GM19467 (cell line): Measurements from ENCODE around the gene ZNF513.
"Not testable (repeated sequence)": the region's sequence is repeated elsewhere in the genome, so short reads cannot be mapped to it uniquely, and the experiment has no call there.

Experiments used
- ATAC-seq: cut with Tn5 transposase; IDR thresholded peaks from one replicate; pipeline ENCODE4 v1.9.1; 2021; ENCODE audit warnings: mild to moderate bottlenecking, moderate library complexity; ENCODE audit not compliant: unreplicated experiment

Gene ZNF513

GRCh38 chr2:27362678-27363420, 17.7 kb downstream of the ZNF513 start:
- no peak for ATAC-seq

GRCh38 chr2:27356382-27357181, 24.0 kb downstream of the ZNF513 start, which contains the start of gene GTF3C2:
Gene GTF3C2 (minus strand): TSS chr2:27356764. CDS start chr2:27343554, 13,210 bp downstream.
- peak; percentile 83 for ATAC-seq

GRCh38 chr2:27356056-27356381, 24.5 kb downstream of the ZNF513 start:
- peak; percentile 34 for ATAC-seq

DNA sequence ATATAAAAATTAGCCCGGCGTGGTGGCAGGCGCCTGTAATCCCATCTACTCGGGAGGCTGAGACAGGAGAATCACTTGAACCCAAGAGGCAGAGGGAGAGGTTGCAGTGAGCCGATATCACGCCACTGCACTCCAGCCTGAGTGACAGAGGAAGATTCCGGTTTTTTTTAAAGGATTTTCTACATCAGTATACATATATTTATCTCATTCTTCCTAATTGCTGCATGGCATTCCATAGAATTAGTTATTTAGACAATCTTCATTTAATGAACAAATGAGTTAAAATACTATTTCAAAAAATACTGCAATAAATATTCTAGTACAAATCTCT, 26.0 kb downstream of the ZNF513 start:
- ATAC-seq, result no peak

DNA sequence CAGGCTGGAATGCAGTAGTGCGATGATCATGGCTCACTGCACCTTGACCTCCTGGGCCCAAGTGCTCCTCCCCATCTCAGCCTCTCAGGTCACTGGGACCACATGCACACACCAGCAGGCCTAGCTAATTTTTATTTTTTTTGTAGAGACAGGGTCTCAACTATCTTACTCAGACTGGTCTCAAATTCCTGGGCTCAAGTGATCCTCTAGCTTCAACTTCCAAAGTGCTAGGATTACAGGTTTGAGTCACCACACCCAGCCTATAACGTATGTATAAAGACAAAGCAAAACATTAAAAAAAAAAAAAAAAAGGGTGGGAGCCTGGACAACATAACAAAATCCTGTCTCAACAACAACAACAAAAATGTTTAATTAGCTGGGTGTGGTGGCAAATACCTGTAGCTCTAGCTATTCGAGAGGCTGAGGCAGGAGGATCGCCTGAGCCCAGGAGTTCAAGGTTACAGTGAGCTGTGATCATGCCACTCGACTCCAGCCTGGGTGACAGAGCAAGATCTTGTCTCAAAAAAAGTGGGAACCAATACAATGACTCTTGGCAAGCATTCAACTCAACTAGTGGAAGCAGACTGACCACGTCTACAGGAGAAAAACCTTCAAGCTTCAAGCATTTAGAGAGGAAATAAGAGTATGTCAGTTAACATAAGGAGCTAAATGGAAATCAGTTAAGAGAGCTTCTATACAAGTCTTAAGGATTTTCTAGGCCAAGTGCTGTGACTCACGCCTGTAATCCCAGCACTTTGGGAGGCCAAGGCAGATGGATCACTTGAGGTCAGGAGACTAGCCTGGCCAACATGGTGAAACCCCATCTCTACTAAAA, 26.6 kb downstream of the ZNF513 start:
- no peak for ATAC-seq

- ATAC-seq, result not testable (repeated sequence)
Measured at GRCh38 chr2:27353386-27353761, 27.2 kb downstream of the ZNF513 start.

DNA sequence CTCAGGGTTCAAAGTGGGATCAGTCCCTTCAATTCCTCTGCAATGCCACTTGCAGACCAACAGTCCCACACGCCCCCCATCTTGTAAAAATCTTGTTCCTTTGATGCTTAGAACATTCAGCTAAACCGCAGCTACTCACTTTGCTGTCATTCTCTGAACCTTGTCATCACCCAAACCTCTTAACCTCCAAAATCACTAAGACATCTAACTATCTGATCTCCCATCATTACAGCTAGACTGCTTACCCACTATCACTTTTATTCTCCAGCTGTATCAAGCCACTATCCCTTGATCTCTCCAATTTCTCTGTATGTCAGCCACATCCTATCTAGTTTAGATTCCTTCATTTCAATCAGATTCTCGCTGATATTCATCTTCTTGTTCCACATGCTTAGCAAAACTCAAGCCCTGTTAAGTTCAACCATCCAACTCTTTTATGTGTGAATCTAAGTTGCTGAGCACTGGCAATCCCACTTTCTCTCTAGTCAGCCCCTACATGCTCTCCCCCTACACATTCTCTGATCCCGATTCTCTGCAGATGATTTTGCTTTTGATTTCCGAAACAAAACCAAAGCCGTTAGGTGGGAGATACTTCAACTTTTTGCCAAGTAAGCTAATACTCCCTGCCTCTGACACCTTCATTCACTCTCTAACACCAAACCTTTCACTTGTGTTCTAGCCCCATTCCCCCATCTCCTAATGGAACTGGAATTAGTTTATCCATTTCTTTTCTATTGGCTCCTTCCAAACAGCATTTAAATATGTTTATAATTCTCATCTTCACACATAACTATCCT, 28.5 kb downstream of the ZNF513 start:
- no peak for ATAC-seq

GRCh38 chr2:27350106-27350693, 30.3 kb downstream of the ZNF513 start:
- ATAC-seq, result no peak

- ATAC-seq, result no peak
Measured at GRCh38 chr2:27347641-27348040, 32.9 kb downstream of the ZNF513 start.

DNA sequence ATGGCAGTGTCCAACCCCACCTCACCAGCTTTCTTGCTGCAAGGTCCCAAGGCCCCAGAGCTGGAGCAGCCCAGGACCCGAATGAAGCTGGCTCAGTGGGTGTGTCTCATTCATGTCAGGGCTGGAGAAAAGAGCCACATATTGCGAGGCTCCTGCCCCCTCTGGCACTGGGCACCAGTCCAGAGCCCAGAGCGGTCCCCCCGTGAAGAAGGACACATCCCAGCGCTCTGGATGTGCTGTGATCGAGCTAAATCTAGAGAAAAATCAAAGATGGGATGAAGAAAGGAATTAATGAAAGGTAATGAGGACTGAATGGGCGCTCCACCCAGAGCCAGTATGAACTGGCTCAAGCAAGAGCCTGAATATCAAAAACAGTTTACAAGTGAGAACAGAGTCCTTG, 44.4 kb downstream of the ZNF513 start:
- no peak for ATAC-seq

DNA sequence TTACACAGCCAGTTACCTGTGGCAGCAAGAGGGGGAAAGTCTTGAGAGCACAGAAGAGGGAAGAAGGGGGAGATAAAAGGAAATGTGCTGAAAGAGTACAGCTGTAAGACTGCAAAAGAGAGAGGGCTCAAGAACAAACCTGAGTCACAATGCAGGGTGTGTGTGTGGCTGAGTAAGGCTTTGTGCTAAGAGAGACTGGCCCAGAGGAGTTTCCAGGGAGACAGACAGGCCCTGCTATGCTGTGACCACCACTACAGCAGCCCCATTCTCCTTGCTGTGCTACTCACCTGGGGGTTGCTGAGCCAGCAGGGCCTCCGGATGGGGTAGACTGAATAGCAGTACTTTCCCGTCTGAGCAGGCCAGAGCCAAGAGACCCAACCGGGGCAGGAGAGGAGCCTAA, 45.2 kb downstream of the ZNF513 start:
- ATAC-seq, result no peak
